Activated CD4-positive, alpha-beta T cell treated with anti-CD3 and anti-CD28 coated beads for 24 hours (primary cell): ENCODE results near the gene CCDC201.
"Not testable (repeated sequence)": the region's sequence is repeated elsewhere in the genome, so short reads cannot be mapped to it uniquely, and the experiment has no call there.

Experiments
- DNase-seq, 2 donors: peaks; one replicate each; pipeline ENCODE4 v3.0.0-alpha.2; 2020; ENCODE audit warnings: low read depth in 2 of 2

The CCDC201 gene

DNA sequence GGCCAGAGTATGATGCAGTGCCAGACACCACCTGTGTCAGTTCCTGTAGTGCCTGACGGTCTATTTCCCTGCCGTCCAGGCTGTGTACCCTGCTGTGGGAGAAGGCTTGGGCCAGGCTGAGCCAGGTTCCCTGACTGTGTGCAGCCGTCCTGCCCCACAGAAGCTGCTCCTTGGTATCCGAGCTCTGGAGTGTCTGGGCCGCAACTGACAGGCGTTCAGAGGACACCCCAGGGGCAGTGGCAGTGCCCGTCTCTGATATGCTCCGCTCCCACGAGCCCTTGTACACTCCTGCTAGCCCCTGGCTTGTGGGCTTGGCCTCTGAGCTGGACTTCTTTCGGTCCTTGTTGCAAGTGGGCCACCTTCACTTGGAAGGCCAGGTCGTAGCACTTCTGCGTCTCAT, 55.0 kb downstream of the CCDC201 start:
- not testable (repeated sequence) for DNase-seq

DNA sequence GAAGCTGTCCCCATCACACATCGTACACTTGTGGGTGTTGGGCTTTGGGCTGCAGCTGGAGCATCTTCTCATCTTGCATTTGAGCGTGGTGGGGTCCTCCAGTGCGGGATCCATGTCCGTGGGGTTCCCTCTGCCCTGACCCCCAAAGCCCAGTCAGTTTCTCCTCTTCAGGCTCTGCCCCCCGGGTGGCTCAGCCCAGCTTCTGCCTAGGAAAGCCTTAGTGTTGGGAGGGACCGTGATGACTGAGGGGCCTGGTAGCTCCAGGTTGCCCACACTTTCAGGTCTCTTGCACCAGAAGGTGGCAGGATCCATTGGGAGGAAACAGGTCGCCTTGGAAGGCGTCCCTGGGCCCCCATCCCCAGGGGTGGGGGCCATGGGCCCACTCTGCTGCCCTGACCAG, 55.9 kb downstream of the CCDC201 start:
- not testable (repeated sequence) for DNase-seq

DNA sequence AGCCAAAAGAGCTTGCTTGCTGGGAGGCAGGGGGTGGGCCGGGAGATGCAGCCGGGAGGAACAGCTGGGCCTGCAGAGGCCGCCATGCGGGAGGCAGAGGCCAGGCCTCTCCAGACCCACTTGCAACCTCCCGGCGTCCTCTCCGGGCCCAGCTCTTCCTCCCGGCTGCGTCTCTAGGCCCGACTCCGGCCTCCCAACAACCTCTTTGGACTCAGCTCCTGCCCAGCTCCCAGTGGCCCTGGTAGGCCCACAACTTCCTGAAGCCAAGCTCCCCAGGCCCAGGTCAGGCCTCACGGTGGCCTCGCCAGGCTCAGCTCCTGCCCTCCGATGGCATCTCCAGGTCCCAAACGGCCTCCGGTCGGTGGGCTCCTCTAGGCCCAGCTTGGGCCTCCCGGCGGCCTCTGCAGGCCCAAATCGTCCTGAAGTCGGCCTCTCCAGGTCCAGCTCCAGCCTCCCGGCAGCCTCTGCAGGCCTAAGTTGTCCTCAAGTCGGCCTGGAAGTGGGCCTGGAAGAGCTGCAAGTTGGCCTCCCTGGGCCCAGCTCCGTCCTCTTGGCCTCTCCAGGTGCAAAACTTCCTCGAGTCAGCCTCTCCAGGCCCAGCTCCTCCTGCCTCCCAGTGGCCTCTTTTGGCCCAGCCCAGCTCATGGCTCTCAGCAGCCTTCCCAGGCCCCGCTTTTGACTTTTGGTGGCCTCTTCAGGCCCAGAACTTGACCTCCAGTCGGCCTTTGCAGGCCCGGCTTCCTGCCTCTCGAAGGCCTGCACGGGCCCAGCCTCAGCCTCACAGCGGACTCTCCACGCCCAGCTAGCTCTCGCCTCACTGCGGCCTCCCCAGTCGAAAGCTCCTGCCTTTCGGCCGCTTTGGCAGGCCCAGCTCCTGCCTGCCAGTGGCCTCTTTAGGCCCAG, 58.4 kb downstream of the CCDC201 start:
- not testable (repeated sequence) for DNase-seq

GRCh38 chr7:45813771-45814170, 59.1 kb downstream of the CCDC201 start:
- not testable (repeated sequence) for DNase-seq

- no peak for DNase-seq
Observed at GRCh38 chr7:45812946-45813345, 59.9 kb downstream of the CCDC201 start.

DNA sequence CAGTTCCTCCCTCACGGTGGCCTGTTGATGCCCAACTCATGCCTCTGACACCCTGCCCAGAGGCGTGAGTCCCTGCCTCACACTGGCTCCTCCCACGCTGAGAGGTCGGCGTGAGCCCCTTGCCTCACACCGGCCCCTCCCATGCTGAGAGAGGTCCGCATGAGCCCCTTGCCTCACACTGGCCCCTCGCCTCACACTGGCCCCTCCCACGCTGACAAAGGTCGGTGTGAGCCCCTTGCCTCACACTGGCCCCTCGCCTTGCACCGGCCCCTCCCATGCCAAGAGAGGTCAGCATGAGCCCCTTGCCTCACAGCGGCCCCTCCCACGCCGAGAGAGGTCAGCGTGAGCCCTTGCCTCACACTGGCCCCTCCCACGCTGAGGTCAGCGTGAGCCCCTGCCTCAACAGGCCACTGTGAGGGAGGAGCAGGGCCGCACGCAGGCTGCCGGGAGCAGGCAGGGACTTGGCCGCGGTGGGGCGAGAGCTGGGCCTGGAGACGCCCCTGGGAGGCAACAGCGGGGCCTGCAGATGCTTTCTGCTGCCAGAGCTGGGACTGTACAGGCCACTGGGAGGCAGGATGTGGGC, 61.1 kb downstream of the CCDC201 start:
- DNase-seq = not testable (repeated sequence)

DNA sequence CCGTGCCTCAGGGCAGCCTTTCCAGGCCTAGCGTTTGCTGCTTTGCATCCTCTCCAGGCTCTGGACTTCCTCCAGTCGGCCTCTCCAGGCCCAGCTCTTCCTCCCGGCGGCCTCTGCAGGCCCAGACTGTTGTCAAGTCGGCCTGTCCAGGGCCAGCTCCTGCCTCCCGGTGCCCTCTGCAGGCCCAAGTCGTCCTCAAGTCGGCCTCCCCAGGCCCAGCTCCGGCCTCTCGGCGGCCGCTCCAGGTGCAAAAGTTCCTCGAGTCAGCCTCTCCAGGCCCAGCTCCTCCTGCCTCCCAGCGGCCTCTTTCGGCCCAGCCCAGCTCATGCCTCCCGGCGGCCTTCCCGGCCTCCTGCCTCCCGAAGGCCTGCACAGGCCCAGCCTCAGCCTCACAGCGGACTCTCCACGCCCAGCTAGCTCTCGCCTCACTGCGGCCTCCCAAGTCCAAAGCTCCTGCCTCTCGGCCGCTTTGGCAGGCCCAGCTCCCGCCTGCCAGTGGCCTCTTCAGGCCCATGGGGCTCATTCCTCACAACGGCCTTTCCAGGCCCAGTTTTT, 62.4 kb downstream of the CCDC201 start:
- not testable (repeated sequence) for DNase-seq
